VCaP (cell line): ENCODE results near the gene THG1L.
A peak's percentile ranks its signal among the peaks of the same experiment; 100 is the strongest.

Source experiments
- H3K27ac ChIP-seq: fragments of 450-650 bp; 2 replicates; pipeline ENCODE4 v1.5.1; 2017
- TF ChIP-seq, protein P1 (sequence below): fragments of 450-650 bp; conservative IDR thresholded peaks from 2 replicates; pipeline ENCODE4 v1.5.1; 2017; ENCODE audit warnings: mild to moderate bottlenecking, moderate library complexity

THG1L gene

DNA sequence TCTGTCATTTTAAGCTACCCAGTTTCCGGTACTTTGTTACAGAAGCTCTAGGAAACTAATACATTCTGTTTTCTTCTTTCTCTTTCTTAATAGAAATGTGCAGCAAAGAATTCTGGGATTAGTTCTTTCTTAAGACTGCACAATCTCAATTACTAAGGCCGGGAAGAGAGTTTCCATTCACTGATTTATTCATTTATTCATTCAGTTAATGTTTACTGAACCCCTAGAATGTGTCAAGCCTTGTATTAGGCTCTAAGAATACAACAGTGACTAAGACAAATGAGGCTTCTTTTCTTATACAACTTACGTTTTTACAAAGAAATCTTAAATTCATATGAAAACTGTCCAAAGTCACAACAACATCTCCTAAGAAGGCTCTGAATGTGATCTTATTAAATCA is 27.5 kb upstream of the THG1L start:
- TF ChIP-seq, protein P1, sequence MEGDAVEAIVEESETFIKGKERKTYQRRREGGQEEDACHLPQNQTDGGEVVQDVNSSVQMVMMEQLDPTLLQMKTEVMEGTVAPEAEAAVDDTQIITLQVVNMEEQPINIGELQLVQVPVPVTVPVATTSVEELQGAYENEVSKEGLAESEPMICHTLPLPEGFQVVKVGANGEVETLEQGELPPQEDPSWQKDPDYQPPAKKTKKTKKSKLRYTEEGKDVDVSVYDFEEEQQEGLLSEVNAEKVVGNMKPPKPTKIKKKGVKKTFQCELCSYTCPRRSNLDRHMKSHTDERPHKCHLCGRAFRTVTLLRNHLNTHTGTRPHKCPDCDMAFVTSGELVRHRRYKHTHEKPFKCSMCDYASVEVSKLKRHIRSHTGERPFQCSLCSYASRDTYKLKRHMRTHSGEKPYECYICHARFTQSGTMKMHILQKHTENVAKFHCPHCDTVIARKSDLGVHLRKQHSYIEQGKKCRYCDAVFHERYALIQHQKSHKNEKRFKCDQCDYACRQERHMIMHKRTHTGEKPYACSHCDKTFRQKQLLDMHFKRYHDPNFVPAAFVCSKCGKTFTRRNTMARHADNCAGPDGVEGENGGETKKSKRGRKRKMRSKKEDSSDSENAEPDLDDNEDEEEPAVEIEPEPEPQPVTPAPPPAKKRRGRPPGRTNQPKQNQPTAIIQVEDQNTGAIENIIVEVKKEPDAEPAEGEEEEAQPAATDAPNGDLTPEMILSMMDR, result no peak
- H3K27ac ChIP-seq, result no peak overlapping the region

DNA sequence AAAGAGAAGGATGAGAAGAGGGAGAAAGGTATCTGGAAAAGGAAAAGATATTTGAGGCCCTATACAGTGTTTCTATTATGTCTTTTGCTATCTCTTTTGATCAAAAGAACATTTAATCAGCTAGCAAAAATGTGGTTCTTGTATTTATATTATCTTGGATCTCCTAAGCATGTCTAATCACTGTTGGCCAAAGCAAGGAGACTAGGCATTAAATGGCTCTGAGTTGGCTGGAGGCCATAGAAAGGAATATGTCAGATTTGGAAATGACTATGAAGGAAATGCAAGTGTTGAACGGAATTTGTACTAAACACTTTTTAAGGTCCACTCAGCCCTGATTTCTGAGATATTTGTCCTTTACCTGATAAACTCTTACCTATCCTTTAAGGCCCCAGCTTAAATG is 22.4 kb upstream of the THG1L start:
- H3K27ac ChIP-seq, result peak overlapping the region; percentile 58
- TF ChIP-seq, protein P1, result no peak

DNA sequence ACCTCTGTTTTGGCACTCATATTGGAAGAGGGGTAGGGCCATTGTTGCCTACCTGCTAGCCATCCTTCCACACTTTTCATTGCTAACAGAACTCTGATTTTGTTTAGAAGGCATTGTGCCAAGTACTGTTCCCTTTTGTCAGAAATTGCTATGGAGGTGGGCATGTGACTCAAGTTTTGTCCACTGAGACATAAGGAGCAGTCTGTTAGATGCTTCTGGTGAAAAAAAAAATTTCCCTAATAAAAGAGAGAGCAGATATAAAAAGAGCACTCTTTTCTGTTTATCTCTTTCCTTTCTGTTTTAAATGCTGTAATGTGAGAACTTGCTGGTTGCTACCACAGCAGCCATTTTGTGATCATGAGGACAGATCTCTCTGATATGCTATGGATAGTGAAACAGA is 21.9 kb upstream of the THG1L start:
- peak overlapping the region; percentile 58 for H3K27ac ChIP-seq
- TF ChIP-seq, protein P1, result no peak

DNA sequence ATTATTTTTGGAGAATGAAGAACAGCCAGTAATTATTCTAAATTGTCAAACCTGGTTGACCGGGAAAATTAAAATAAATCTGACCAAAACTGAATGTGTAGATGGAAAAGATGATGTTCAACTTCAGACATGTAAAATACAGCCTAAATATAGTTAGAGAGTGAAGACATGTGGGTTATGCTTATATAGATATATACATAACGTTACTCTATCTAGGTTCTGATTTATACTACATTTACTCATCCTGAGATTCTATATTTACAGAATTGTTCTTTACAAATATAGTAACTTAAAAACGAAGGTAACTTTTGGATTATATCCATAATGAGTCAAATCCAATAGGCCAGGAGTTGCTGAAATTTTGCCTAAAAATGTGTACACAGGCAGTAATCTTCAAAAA is 20.8 kb upstream of the THG1L start:
- TF ChIP-seq, protein P1, result no peak
- H3K27ac ChIP-seq, result no peak overlapping the region

DNA sequence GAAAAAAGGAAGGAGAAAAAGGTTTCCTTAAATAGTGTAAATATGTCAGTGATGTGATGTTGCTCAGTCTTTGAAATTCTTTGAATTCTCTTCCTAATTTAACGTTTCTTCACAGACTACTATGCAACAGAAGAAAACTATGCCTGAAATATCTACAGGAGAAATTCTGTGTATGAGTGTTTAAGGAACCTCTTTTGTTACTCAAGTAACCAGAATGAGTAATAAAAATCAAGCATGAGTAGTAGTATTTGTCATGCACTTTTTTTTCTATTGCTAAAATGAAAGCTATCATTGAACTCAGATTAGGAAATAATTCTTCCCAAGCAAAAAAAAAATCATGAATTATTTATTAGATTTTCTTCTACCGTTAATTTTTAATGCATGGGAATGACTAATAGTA is 20.3 kb upstream of the THG1L start:
- no peak overlapping the region for H3K27ac ChIP-seq
- TF ChIP-seq, protein P1, result no peak

DNA sequence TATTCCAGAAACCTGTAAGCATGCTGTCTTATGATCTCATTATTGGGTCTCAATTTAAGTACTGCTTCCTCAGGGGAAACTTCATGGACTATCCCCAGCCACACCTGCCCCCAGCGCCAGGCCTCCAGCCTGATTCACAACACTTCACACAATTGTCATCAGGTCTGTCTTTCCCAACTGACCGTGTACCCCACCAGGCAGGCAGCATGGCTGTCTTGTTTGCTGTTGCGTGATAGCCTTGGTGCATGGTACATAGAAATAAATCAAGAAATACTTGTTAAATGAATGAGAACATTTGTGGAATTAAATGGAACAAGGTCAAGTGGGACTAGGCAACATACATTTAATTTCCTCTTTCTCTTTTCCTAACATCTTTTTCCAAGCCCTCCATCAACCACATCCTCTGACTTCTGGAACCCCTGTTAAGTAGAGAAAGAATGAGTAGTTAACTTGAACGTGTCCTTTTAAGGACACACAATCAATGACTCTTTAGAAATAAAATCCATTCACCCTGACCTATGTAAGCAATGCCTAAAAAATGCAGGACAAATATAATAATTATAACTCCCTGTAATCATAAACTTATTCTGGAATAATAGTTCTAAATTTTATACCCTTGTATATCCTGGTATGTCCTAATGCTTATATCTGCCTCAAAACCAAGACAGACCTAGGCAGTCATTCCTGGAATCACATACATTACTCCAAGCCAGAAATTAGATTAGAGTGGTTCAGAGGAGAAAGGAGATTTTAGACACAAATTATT is 17.2 kb upstream of the THG1L start:
- no peak overlapping the region for H3K27ac ChIP-seq
- TF ChIP-seq, protein P1, result no peak

DNA sequence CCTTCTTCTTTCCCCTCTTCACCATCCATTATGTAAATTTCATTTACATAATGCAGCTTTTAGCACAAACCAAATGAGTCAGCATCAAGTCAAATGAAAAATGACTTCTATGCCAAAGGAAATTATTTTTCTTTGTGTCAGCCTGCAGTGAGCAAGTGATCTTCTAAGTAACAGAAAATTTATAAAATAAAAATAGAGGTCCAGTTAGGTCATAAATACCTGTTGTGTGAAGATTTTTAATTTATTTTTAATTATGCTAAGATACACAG is 16.7 kb upstream of the THG1L start:
- no peak overlapping the region for H3K27ac ChIP-seq
- TF ChIP-seq, protein P1, result no peak
